GM12872 (cell line): Measurements from ENCODE around the gene SLC6A11.

Source experiments
- TF ChIP-seq, protein P1 (sequence below): IDR thresholded peaks from 3 replicates; pipeline ENCODE4 v1.5.1; 2011; ENCODE audit warnings: low read depth, mild to moderate bottlenecking, low read length, moderate library complexity; ENCODE audit not compliant: insufficient read depth

Gene SLC6A11

GRCh38 chr3:10813425-10813824 is 2.6 kb upstream of the SLC6A11 start:
- TF ChIP-seq, protein P1, sequence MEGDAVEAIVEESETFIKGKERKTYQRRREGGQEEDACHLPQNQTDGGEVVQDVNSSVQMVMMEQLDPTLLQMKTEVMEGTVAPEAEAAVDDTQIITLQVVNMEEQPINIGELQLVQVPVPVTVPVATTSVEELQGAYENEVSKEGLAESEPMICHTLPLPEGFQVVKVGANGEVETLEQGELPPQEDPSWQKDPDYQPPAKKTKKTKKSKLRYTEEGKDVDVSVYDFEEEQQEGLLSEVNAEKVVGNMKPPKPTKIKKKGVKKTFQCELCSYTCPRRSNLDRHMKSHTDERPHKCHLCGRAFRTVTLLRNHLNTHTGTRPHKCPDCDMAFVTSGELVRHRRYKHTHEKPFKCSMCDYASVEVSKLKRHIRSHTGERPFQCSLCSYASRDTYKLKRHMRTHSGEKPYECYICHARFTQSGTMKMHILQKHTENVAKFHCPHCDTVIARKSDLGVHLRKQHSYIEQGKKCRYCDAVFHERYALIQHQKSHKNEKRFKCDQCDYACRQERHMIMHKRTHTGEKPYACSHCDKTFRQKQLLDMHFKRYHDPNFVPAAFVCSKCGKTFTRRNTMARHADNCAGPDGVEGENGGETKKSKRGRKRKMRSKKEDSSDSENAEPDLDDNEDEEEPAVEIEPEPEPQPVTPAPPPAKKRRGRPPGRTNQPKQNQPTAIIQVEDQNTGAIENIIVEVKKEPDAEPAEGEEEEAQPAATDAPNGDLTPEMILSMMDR: no peak

GRCh38 chr3:10814623-10815022 is 1.4 kb upstream of the SLC6A11 start:
- TF ChIP-seq, protein P1: no peak

GRCh38 chr3:10815487-10815886 is 541 bp upstream of the SLC6A11 start:
- TF ChIP-seq, protein P1: no peak

GRCh38 chr3:10816863-10817253 is 830 bp downstream of the SLC6A11 start:
- TF ChIP-seq, protein P1: no peak

DNA sequence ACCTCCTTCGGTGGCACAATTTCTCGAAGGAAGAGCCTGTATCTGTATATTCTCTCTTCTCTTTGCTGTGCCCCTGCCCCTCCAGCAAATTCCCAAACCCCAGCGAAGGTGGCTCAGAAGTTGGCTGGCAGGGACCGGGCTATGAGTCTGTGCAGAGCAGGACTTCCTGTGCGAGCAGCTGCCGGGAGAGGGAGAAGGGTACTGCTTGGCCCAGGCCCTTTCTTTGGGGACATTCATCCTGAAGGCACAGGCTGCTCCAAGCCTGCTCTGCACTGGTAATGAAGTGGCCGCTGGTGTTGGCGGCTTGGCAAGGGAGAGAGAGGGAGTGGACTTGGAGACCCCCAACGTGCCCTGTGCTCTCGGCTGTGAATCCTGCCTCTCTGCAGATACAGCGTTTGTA is 1.5 kb downstream of the SLC6A11 start:
- TF ChIP-seq, protein P1: no peak

DNA sequence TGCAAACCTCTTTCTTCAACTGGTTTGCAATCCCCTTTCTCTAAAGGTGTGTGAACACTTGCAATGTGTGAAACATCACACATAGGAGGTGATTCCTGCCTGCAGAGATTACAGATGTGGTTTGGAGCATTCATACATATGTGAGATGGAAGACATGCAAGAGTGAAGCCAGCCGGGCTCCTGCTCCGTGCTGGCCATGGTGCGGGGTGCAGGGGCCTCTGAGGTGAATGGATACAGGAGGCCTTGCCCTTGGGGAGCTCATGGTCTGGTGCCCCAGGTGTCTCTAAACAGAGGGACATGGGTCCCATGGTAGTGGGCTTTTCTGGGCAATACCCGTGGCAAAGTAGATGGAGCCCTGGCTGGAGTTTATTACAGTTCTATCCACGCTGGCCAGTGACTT is 6.0 kb downstream of the SLC6A11 start:
- TF ChIP-seq, protein P1: no peak

DNA sequence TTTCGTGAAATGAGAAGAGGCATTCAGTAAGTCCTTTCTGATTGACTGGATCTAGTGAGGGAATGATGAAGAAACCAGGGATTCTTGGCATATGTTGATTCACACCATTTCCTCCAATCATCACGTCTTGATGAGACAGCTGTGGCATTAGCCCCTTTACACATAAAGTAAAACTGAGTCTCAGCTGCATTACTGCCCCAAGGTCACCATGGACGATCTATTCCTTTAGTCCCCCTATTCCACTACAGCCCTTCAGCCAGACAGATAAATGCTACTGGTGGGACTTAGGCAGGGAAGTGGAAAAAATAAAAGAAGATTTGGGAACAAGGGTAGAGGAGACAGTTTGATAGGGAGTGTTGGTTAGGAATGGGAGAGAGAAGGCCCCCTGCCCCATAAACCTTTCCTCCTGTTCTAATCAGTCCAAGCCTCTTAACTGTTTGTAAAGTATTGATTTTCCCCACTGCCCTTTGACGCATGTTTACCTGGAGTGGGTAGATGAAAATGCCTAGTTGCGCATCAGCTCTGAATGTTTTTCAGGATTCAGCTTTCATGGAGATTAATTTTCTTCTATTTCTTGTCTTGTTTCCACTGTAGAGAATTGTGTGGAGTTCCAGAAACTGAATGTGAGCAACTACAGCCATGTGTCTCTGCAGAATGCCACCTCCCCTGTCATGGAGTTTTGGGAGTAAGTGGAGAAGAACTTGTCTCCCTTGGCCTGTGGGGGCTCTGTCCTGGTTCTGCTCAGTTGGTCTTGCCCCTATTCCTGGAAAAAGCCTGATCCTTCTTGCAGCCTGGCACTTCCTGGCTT is 6.9 kb downstream of the SLC6A11 start:
- TF ChIP-seq, protein P1: no peak
